ENCODE results near the gene LCTL. TPM values are rescaled to one million over a fixed set of nuclear protein-coding genes. Genes with fewer than 3 reads are reported as not detected.
"Not testable (repeated sequence)": the region's sequence is repeated elsewhere in the genome, so short reads cannot be mapped to it uniquely, and the experiment has no call there.

LCTL gene
- total RNA-seq, 4 donors from 2014 or later, result not detected

DNA sequence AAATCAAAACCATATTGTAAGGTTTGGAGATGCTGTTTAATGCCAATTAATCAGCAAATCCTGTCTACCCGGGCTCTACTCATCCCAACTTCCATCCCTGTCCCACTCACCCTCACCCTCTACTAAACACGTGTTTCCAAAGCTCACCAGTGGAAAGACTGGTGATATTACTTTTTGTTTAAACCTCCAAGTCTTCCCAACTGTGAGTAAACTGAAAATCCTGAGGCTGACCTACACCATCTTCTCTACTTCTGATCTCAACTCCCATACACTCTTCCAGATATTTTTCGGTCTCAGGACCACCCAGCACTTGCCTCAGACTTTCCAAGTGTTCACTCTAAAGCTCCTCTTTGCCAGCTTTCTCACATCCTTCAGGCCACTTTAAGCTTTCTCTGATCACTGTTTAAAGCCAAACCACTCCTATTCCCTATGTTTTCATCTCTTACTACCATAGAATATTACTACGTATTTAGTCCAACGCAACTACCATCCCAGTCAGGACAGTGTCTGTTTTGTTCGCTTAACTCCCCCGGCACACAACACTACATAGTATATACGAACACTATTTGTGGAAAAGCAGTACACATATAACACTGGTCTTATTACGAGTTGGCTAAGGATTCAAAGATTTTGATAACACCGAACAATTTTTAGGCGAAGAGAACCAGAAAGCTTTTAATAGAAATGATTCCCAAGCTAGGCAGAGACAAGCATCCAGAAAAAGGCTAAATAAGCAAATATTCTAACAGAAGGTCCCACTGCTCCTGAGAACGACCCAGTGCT, 61.8 kb downstream of the LCTL start:
- intact Hi-C loops (cut with DNase I; ENCODE audit: low total_unique reads), result loop anchor here (5.0 kb wide), 1 partner anchor 1292 kb away; the partner anchor contains the start of gene CILP
- H3K4me3 ChIP-seq (ENCODE audit: low read depth, poor library complexity, severe bottlenecking), result peak overlapping the region; percentile 78
- DNase-seq (ENCODE audit: low spot score in 2 of 2), result no peak
- TF ChIP-seq CTCF (IDR thresholded peaks at IDR 0.05) (no peak), POLR2A (IDR thresholded peaks at IDR 0.05) (no peak)
- 0 to 1% methylated on average over 12 of the region's 12 CpGs for WGBS, 2 donors

GRCh38 chr15:66503041-66503648, 62.7 kb downstream of the LCTL start:
- not testable (repeated sequence) for DNase-seq (ENCODE audit: low spot score in 2 of 2)
- peak overlapping the region; percentile 78 for H3K4me3 ChIP-seq (ENCODE audit: low read depth, poor library complexity, severe bottlenecking)
- WGBS, 2 donors, result 45 to 49% methylated on average over 13 of the region's 13 CpGs
- intact Hi-C loops (cut with DNase I; ENCODE audit: low total_unique reads), result loop anchor here (5.0 kb wide), 1 partner anchor 1291 kb away; the partner anchor contains the start of gene CILP

GRCh38 chr15:66502491-66502890, 63.3 kb downstream of the LCTL start:
- H3K4me3 ChIP-seq (ENCODE audit: low read depth, poor library complexity, severe bottlenecking), result no peak overlapping the region
- DNase-seq (ENCODE audit: low spot score in 2 of 2), result no peak
- intact Hi-C loops (cut with DNase I; ENCODE audit: low total_unique reads), result loop anchor here (5.0 kb wide), 1 partner anchor 1290 kb away; the partner anchor contains the start of gene CILP
- WGBS, 2 donors, result 80 to 81% methylated on average over 10 of the region's 10 CpGs
- TF ChIP-seq POLR2A (IDR thresholded peaks at IDR 0.05) (no peak), CTCF (IDR thresholded peaks at IDR 0.05) (no peak)

DNA sequence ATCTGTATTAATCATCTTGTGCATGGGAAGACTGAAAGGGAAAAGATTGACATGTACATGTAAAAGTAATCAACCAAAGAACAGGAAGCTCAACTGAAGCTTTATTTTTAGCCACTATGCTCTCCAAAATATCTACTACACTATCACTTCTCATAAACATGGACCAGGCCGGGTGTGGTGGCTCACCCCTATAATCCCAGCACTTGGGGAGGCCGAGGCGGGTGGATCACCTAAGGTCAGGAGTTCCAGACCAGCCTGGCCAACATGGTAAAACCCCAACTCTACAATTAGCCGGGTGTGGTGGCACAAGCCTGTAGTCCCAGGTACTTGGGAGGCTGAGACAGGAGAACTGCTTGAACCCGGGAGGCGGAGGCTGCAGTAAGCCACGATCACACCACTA, 65.5 kb downstream of the LCTL start:
- intact Hi-C loops (cut with DNase I; ENCODE audit: low total_unique reads), result loop anchor here (5.0 kb wide), 1 partner anchor 1288 kb away; the partner anchor contains the start of gene CILP
- not testable (repeated sequence) for H3K4me3 ChIP-seq (ENCODE audit: low read depth, poor library complexity, severe bottlenecking); DNase-seq (ENCODE audit: low spot score in 2 of 2)
- WGBS, 2 donors, result 82 to 84% methylated on average over 7 of the region's 7 CpGs

DNA sequence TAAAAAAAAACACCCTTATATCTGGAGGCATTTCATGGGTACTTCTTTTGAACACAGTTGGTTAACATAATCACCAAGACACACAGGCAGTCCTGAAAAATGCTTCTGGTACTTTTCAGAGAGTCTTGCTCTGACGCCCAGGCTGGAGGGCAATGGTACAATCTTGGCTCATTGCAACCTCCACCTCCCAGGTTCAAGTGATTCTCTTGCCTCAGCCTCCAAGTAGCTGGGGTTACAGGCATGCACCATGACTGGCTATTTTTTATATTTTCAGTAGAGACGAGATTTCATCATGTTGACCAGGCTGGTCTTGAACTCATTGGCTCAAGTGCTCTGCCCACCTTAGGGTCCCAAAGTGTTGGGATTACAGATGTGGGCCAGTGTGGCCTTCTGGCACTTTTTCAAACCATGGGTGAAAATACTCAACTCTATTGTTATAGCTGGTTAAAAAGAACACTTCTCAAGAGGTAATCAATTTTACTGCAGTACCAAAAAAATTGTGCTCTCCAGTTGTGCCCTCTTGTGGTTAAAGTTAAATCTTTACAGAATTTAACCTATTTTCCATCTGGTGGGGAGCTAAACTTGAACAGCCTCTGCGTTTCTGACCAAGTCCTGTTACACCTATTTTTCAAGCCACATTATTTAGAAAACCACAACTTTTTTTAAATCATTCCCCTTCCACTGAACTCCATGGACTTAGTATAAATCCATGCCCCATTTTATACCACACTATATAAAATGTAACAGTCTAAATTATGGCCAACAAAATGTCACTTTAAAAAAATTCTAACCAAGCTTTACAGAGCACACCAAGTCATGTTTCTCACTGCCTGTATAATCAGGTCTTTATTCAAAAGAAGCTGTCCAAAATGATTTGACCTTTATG, 67.1 kb downstream of the LCTL start:
- intact Hi-C loops (cut with DNase I; ENCODE audit: low total_unique reads), result loop anchor here (10.0 kb wide), 1 partner anchor 114 kb away; the partner anchor contains the start of gene MAP2K1
- no peak for DNase-seq (ENCODE audit: low spot score in 2 of 2)
- TF ChIP-seq CTCF (IDR thresholded peaks at IDR 0.05), result no peak
- TF ChIP-seq POLR2A (IDR thresholded peaks at IDR 0.05), result no peak
- WGBS, 2 donors, result 39 to 41% methylated on average over 3 of the region's 3 CpGs
- no peak overlapping the region for H3K4me3 ChIP-seq (ENCODE audit: low read depth, poor library complexity, severe bottlenecking)

Other genes with a start within 250 kb of the LCTL start
- gene TIPIN, start 209.3 kb downstream of the LCTL start, total RNA-seq, result 10 to 100 TPM in 1 of 4 donors, 1 to 10 TPM in 3; 4.0 to 14.8 (median 5.3) TPM
- 10 to 100 TPM; 19.1 to 38.1 (median 26.7) TPM for gene MAP2K1, start 179.1 kb downstream of the LCTL start, total RNA-seq
- 10 to 100 TPM; 17.1 to 26.3 (median 23.6) TPM for gene SNAPC5, start 68.2 kb downstream of the LCTL start, total RNA-seq
- gene RPL4, start 61.1 kb downstream of the LCTL start, total RNA-seq, result 1,000 to 10,000 TPM; 4,479 to 8,244 (median 6,347) TPM
- gene ZWILCH, start 60.7 kb downstream of the LCTL start, total RNA-seq, result 1 to 10 TPM; 2.3 to 4.9 (median 3.6) TPM
- gene SMAD6, start 136.2 kb upstream of the LCTL start, total RNA-seq, result 1 to 10 TPM; 2.0 to 9.1 (median 6.7) TPM

All from lower leg skin (tissue), 4 donors.